SU-DHL-6 (cell line): ENCODE data around the gene CATSPERD.

ENCODE experiments used
- EZH2phosphoT487 ChIP-seq: fragments of 200-600 bp; sonication (generic), shearing (Covaris generic); conservative IDR thresholded peaks from 2 replicates; pipeline ENCODE4 v1.6.1; 2018; ENCODE audit warnings: mild to moderate bottlenecking, antibody characterized with exemption, low read length, moderate library complexity, mixed read lengths
- TF ChIP-seq, protein P1 (sequence below): fragments of 200-600 bp; sonication (generic); IDR thresholded peaks from one replicate; pipeline ENCODE4 v1.5.1; 2017; ENCODE audit warnings: antibody characterized with exemption, mild to moderate bottlenecking, low read length, moderate library complexity; ENCODE audit not compliant: insufficient read depth, poor library complexity, severe bottlenecking

DNA sequence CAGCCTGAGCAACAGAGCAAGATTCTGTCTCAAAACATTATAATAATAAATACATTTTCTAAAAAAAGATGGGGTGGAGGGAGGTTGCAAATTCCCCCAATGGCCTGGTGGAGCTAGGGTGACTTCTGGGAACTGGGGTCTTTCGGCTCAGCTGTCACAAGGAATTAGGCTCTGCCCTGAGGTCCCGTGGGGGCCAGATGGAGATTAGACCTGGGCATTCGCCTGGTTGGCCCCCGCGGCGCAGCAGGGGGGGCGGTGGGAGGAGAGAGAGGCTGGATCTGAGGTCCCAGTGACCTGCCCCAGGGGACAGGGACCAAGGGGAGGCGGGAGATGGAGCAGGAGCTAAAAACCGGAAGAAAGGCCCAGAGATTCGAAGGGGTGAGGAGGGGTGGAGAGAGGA is 104.3 kb downstream of the CATSPERD start:
- TF ChIP-seq, protein P1, sequence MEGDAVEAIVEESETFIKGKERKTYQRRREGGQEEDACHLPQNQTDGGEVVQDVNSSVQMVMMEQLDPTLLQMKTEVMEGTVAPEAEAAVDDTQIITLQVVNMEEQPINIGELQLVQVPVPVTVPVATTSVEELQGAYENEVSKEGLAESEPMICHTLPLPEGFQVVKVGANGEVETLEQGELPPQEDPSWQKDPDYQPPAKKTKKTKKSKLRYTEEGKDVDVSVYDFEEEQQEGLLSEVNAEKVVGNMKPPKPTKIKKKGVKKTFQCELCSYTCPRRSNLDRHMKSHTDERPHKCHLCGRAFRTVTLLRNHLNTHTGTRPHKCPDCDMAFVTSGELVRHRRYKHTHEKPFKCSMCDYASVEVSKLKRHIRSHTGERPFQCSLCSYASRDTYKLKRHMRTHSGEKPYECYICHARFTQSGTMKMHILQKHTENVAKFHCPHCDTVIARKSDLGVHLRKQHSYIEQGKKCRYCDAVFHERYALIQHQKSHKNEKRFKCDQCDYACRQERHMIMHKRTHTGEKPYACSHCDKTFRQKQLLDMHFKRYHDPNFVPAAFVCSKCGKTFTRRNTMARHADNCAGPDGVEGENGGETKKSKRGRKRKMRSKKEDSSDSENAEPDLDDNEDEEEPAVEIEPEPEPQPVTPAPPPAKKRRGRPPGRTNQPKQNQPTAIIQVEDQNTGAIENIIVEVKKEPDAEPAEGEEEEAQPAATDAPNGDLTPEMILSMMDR = no peak
- TF ChIP-seq EZH2phosphoT487 = no peak
